ENCODE results near the gene CPVL.

CPVL gene

GRCh38 chr7:29071203-29071874 is 75.0 kb downstream of the CPVL start:
- Mint-ChIP-seq H3K27ac (no peak overlapping the region), H3K4me3 (no peak overlapping the region), H3K9me3 (no peaks in the 10 kb centered on the region), H3K36me3 (no peaks in the 10 kb centered on the region), H3K4me1 (no peaks in the 10 kb centered on the region)
- no peak for ATAC-seq
- DNase-seq (ENCODE audit: low spot score in 2 of 2), result no peak

- Mint-ChIP-seq H3K4me1 (no peaks in the 10 kb centered on the region), H3K9me3 (no peaks in the 10 kb centered on the region), H3K4me3 (no peak overlapping the region), H3K27ac (no peak overlapping the region), H3K36me3 (no peaks in the 10 kb centered on the region)
- DNase-seq (ENCODE audit: low spot score in 2 of 2) (no peak), ATAC-seq (peak; percentile 26)
Observed at GRCh38 chr7:29066641-29067040, 79.7 kb downstream of the CPVL start.

DNA sequence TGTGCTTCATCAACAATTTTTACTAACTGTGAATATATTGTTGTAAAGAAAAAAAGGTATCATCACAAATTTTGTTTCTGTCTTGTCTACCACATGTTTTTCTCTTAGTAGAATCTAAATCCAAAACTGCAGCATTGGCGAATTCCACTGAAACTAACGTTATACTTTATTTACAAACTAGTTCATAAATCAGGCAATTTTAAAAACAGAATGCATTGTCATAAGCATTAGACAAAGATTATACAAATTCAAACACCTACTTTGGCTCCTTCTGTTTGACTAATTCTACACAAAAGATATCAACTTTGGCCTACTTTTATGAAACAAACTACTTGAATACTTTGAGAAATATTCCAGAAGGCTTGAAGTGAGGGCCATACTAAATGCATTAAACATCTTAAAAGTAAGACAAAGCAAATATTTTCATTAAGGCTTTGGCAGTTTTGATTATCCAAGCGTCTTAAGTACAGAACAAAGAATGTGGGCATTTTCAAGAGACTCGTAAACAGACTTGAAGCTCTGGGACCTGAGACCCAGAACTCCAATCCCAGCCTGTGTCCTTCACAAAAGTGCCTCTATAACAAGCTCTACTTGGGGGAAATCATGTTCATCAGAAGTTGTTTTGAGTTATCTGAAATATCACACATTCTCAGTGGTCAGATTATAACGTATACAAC is 81.0 kb downstream of the CPVL start:
- no peaks in the 10 kb centered on the region for H3K4me1 Mint-ChIP-seq
- H3K27ac Mint-ChIP-seq, result no peak overlapping the region
- no peaks in the 10 kb centered on the region for H3K36me3 Mint-ChIP-seq
- no peak for DNase-seq (ENCODE audit: low spot score in 2 of 2)
- ATAC-seq, result no peak
- no peaks in the 10 kb centered on the region for H3K9me3 Mint-ChIP-seq
- H3K4me3 Mint-ChIP-seq, result no peak overlapping the region

- no peaks in the 10 kb centered on the region for H3K4me1 Mint-ChIP-seq
- peaks cover 3% of the 10 kb centered on the region for H3K9me3 Mint-ChIP-seq
- H3K36me3 Mint-ChIP-seq, result no peaks in the 10 kb centered on the region
- no peak for ATAC-seq
- H3K27ac Mint-ChIP-seq, result no peak overlapping the region
- no peak overlapping the region for H3K4me3 Mint-ChIP-seq
- no peak for DNase-seq (ENCODE audit: low spot score in 2 of 2)
Observed at GRCh38 chr7:29063872-29064271, 82.5 kb downstream of the CPVL start.

DNA sequence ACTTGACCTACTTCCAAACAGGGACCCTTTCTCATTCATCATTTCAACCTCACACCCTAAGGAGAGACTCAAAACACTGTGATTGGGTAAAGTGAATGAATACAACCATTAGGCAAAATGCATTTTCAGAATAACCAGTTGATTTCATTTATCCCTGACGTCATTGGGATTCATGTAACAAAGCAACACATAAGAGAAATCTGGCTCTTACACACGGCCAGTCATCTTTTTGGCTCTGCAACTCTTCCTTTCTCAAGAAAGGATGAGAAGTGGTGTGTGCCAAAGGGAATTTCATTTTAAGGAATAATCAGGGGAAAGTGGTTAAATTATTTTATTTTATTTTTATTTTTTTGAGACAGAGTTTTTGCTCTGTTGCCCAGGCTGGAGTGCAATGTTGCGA is 83.1 kb downstream of the CPVL start:
- H3K27ac Mint-ChIP-seq, result no peak overlapping the region
- no peaks in the 10 kb centered on the region for H3K4me1 Mint-ChIP-seq
- no peak overlapping the region for H3K4me3 Mint-ChIP-seq
- ATAC-seq (no peak), DNase-seq (ENCODE audit: low spot score in 2 of 2) (no peak)
- peaks cover 7% of the 10 kb centered on the region for H3K9me3 Mint-ChIP-seq
- H3K36me3 Mint-ChIP-seq, result no peaks in the 10 kb centered on the region

DNA sequence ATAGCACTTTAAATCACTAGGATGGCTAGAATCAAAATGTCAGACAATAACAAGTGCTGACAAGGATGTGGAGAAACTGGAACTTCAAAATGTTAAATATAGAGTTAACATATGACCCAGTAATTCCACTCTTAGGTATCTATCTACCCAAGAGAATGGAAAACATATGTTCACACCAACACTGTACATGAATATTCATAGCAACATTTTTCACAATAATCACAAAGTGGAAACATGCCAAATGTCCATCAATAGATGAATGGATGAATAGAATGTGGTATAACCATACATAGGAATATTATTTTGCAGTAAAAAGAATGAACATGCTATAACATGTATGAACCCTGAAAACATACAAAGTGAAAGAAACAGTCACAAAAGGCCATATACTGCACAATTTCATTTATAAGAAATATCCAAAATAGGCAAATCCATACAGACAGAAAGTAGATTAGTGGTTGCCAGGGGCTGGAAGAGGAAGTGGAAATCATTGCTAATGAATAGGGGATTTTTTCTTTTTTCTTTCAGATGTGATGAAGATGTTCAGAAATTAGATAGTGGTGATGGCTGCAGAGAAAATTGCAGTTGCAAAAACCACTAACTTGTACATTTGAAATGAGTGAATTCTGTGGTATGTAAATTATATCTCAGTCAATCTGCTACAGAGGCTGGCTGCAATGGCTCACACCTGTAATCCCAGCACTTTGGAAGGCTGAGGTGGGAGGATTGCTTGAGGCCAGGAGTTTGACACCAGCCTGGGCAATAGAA is 93.0 kb downstream of the CPVL start:
- ATAC-seq (peak; percentile 58), DNase-seq (ENCODE audit: low spot score in 2 of 2) (no peak)
- Mint-ChIP-seq H3K9me3 (peaks cover 12% of the 10 kb centered on the region), H3K4me1 (no peaks in the 10 kb centered on the region), H3K27ac (no peak overlapping the region), H3K4me3 (no peak overlapping the region), H3K36me3 (no peaks in the 10 kb centered on the region)

GRCh38 chr7:29046978-29047377 is 99.4 kb downstream of the CPVL start:
- H3K4me1 Mint-ChIP-seq, result no peaks in the 10 kb centered on the region
- ATAC-seq (no peak), DNase-seq (ENCODE audit: low spot score in 2 of 2) (no peak)
- H3K27ac Mint-ChIP-seq, result no peak overlapping the region
- no peaks in the 10 kb centered on the region for H3K36me3 Mint-ChIP-seq
- no peak overlapping the region for H3K4me3 Mint-ChIP-seq
- peaks cover 2% of the 10 kb centered on the region for H3K9me3 Mint-ChIP-seq

GRCh38 chr7:29045258-29046086 is 100.9 kb downstream of the CPVL start:
- no peak for DNase-seq (ENCODE audit: low spot score in 2 of 2)
- H3K36me3 Mint-ChIP-seq, result no peaks in the 10 kb centered on the region
- ATAC-seq, result no peak
- H3K4me3 Mint-ChIP-seq, result no peak overlapping the region
- H3K9me3 Mint-ChIP-seq, result no peaks in the 10 kb centered on the region
- H3K4me1 Mint-ChIP-seq, result no peaks in the 10 kb centered on the region
- H3K27ac Mint-ChIP-seq, result no peak overlapping the region

GRCh38 chr7:29044554-29044953 is 101.8 kb downstream of the CPVL start:
- H3K27ac Mint-ChIP-seq, result no peak overlapping the region
- no peaks in the 10 kb centered on the region for H3K4me1 Mint-ChIP-seq
- DNase-seq (ENCODE audit: low spot score in 2 of 2), result no peak
- no peak for ATAC-seq
- no peaks in the 10 kb centered on the region for H3K9me3 Mint-ChIP-seq
- H3K36me3 Mint-ChIP-seq, result no peaks in the 10 kb centered on the region
- H3K4me3 Mint-ChIP-seq, result no peak overlapping the region

DNA sequence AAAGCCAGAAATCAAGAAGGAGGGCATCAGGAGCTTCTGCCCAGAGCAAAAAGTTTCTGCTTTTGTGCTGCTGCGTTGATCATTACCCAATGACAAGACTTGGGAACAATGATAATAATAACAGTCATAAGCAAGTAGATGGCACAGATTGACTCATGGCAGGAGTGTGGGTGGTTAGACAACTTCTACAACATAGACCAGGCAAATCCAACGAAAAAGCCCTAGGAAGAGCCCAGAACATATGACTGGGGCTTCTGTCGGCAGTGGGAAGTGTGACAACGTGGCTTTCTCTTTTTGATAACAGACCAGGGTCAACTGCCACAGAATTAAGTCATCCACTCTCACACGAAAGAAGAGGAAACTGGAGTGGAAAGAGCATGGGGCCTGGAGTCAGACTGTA is 102.8 kb downstream of the CPVL start:
- H3K4me3 Mint-ChIP-seq, result no peak overlapping the region
- no peak overlapping the region for H3K27ac Mint-ChIP-seq
- no peak for ATAC-seq
- DNase-seq (ENCODE audit: low spot score in 2 of 2), result no peak
- no peaks in the 10 kb centered on the region for H3K36me3 Mint-ChIP-seq
- no peaks in the 10 kb centered on the region for H3K9me3 Mint-ChIP-seq
- no peaks in the 10 kb centered on the region for H3K4me1 Mint-ChIP-seq

GRCh38 chr7:29042824-29043231 is 103.5 kb downstream of the CPVL start:
- DNase-seq (ENCODE audit: low spot score in 2 of 2) (no peak), ATAC-seq (no peak)
- Mint-ChIP-seq H3K27ac (no peak overlapping the region), H3K36me3 (no peaks in the 10 kb centered on the region), H3K9me3 (no peaks in the 10 kb centered on the region), H3K4me1 (no peaks in the 10 kb centered on the region), H3K4me3 (no peak overlapping the region)

DNA sequence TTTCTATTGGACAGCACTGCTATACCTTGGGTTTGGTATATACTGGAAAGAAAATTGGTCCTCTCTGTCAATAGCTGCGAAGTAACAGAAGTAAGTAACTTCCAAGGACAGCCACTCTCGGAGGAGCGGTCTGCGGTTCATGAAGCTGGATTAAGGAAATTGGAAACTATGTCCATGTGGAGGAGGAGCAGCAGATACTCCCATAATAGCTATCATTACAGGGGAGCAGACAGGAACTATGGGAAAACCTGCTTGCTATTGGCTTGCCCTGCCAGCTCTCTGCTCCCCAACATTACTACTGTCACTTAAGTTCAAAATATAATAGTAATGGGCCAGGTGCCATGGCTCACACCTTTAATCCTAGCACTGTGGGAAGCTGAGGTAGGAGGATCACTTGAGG is 104.3 kb downstream of the CPVL start:
- no peak for ATAC-seq
- Mint-ChIP-seq H3K4me1 (peaks cover under 1% of the 10 kb centered on the region), H3K9me3 (no peaks in the 10 kb centered on the region), H3K4me3 (no peak overlapping the region), H3K36me3 (no peaks in the 10 kb centered on the region), H3K27ac (no peak overlapping the region)
- no peak for DNase-seq (ENCODE audit: low spot score in 2 of 2)

- no peaks in the 10 kb centered on the region for H3K36me3 Mint-ChIP-seq
- H3K27ac Mint-ChIP-seq, result no peak overlapping the region
- peaks cover 13% of the 10 kb centered on the region for H3K4me1 Mint-ChIP-seq
- no peak overlapping the region for H3K4me3 Mint-ChIP-seq
- DNase-seq (ENCODE audit: low spot score in 2 of 2) (no peak), ATAC-seq (no peak)
- H3K9me3 Mint-ChIP-seq, result no peaks in the 10 kb centered on the region
Observed at GRCh38 chr7:29040579-29040925, 105.8 kb downstream of the CPVL start.

DNA sequence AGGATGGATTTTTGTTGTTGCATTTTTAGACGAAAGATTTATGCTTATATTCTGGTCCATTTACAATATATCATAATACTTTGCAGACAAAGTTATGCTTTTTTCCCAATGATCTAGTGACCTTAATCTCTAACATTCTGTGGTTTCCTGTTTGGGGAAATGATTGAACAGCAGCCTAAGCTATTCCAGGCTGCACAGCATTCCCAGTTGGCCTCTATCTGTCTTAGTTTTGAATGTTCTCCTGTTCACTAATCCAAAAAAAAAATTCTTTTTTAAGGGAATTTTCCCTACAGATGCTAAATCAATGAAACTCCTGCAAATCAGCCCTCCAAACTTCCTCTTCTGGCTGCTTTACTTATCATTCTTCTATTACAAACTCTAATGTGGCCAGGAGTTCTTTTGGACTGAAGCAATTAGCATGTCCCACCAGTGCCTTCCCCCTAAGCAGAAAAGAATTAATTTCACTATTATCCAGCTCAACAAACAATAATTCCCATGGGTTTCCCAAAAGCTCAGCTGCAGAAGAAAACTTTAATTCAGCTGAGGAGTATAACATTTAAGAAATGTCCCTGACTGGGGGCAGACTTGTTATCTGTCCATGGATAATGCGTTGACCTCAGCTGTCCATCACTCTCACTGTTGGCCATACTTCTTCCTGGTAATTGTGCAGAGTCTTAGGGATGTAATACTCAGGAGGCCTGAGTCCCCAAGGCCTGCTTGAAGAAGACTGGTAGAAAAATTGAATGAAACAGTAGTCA is 106.3 kb downstream of the CPVL start:
- Mint-ChIP-seq H3K4me1 (peaks cover 18% of the 10 kb centered on the region), H3K36me3 (no peaks in the 10 kb centered on the region), H3K9me3 (no peaks in the 10 kb centered on the region), H3K27ac (no peak overlapping the region), H3K4me3 (no peak overlapping the region)
- no peak for DNase-seq (ENCODE audit: low spot score in 2 of 2)
- no peak for ATAC-seq

- no peaks in the 10 kb centered on the region for H3K36me3 Mint-ChIP-seq
- no peaks in the 10 kb centered on the region for H3K9me3 Mint-ChIP-seq
- peaks cover 19% of the 10 kb centered on the region for H3K4me1 Mint-ChIP-seq
- H3K4me3 Mint-ChIP-seq, result no peak overlapping the region
- DNase-seq (ENCODE audit: low spot score in 2 of 2), result no peak
- peak; percentile 31 for ATAC-seq
- no peak overlapping the region for H3K27ac Mint-ChIP-seq
Observed at GRCh38 chr7:29038463-29038862, 107.9 kb downstream of the CPVL start.
